ENCODE data around the gene MANF.

MANF gene

GRCh38 chr3:51422211-51422610 is 37.1 kb downstream of the MANF start:
- H3K4me1 ChIP-seq (ENCODE audit: control insufficient read depth, insufficient read depth, low read length): no peaks in the 10 kb centered on the region
- H3K9me3 ChIP-seq (ENCODE audit: control insufficient read depth, insufficient read depth, low read length): no peaks in the 10 kb centered on the region
- H3K36me3 ChIP-seq (ENCODE audit: control insufficient read depth, insufficient read depth, low read length): peaks cover 6% of the 10 kb centered on the region
- H3K4me3 ChIP-seq (ENCODE audit: low read depth, low read length): no peak overlapping the region
- no peaks in the 10 kb centered on the region for H3K27me3 ChIP-seq (ENCODE audit: control insufficient read depth, insufficient read depth, low read length)
- H3K9ac ChIP-seq (ENCODE audit: low read depth, low read length): no peak overlapping the region

- H3K9me3 ChIP-seq (ENCODE audit: control insufficient read depth, insufficient read depth, low read length): no peaks in the 10 kb centered on the region
- H3K4me1 ChIP-seq (ENCODE audit: control insufficient read depth, insufficient read depth, low read length): no peaks in the 10 kb centered on the region
- no peaks in the 10 kb centered on the region for H3K27me3 ChIP-seq (ENCODE audit: control insufficient read depth, insufficient read depth, low read length)
- H3K4me3 ChIP-seq (ENCODE audit: low read depth, low read length): no peak overlapping the region
- peaks cover 11% of the 10 kb centered on the region for H3K36me3 ChIP-seq (ENCODE audit: control insufficient read depth, insufficient read depth, low read length)
- no peak overlapping the region for H3K9ac ChIP-seq (ENCODE audit: low read depth, low read length)
Observed at GRCh38 chr3:51426921-51427320, 41.8 kb downstream of the MANF start.

GRCh38 chr3:51429138-51429537 is 44.0 kb downstream of the MANF start:
- no peak overlapping the region for H3K9ac ChIP-seq (ENCODE audit: low read depth, low read length)
- H3K4me3 ChIP-seq (ENCODE audit: low read depth, low read length): no peak overlapping the region
- no peaks in the 10 kb centered on the region for H3K4me1 ChIP-seq (ENCODE audit: control insufficient read depth, insufficient read depth, low read length)
- no peaks in the 10 kb centered on the region for H3K27me3 ChIP-seq (ENCODE audit: control insufficient read depth, insufficient read depth, low read length)
- H3K9me3 ChIP-seq (ENCODE audit: control insufficient read depth, insufficient read depth, low read length): no peaks in the 10 kb centered on the region
- peaks cover 11% of the 10 kb centered on the region for H3K36me3 ChIP-seq (ENCODE audit: control insufficient read depth, insufficient read depth, low read length)

GRCh38 chr3:51434110-51434509 is 49.0 kb downstream of the MANF start:
- Histone ChIP-seq H3K27me3 (ENCODE audit: control insufficient read depth, insufficient read depth, low read length) (no peaks in the 10 kb centered on the region), H3K9ac (ENCODE audit: low read depth, low read length) (no peak overlapping the region), H3K9me3 (ENCODE audit: control insufficient read depth, insufficient read depth, low read length) (no peaks in the 10 kb centered on the region), H3K4me3 (ENCODE audit: low read depth, low read length) (no peak overlapping the region), H3K36me3 (ENCODE audit: control insufficient read depth, insufficient read depth, low read length) (peaks cover 4% of the 10 kb centered on the region), H3K4me1 (ENCODE audit: control insufficient read depth, insufficient read depth, low read length) (no peaks in the 10 kb centered on the region)

GRCh38 chr3:51434746-51435327 is 49.7 kb downstream of the MANF start:
- H3K27me3 ChIP-seq (ENCODE audit: control insufficient read depth, insufficient read depth, low read length): no peaks in the 10 kb centered on the region
- no peak overlapping the region for H3K4me3 ChIP-seq (ENCODE audit: low read depth, low read length)
- no peaks in the 10 kb centered on the region for H3K4me1 ChIP-seq (ENCODE audit: control insufficient read depth, insufficient read depth, low read length)
- peaks cover 2% of the 10 kb centered on the region for H3K36me3 ChIP-seq (ENCODE audit: control insufficient read depth, insufficient read depth, low read length)
- H3K9me3 ChIP-seq (ENCODE audit: control insufficient read depth, insufficient read depth, low read length): no peaks in the 10 kb centered on the region
- no peak overlapping the region for H3K9ac ChIP-seq (ENCODE audit: low read depth, low read length)

- Histone ChIP-seq H3K4me3 (ENCODE audit: low read depth, low read length) (no peak overlapping the region), H3K27me3 (ENCODE audit: control insufficient read depth, insufficient read depth, low read length) (no peaks in the 10 kb centered on the region), H3K36me3 (ENCODE audit: control insufficient read depth, insufficient read depth, low read length) (no peaks in the 10 kb centered on the region), H3K9me3 (ENCODE audit: control insufficient read depth, insufficient read depth, low read length) (no peaks in the 10 kb centered on the region), H3K4me1 (ENCODE audit: control insufficient read depth, insufficient read depth, low read length) (no peaks in the 10 kb centered on the region), H3K9ac (ENCODE audit: low read depth, low read length) (no peak overlapping the region)
Observed at GRCh38 chr3:51436998-51437639, 52.0 kb downstream of the MANF start.
